GM10266 (cell line): Measurements from ENCODE around the gene OSBPL6.

ENCODE experiments used
- DNase-seq: peaks from one replicate; pipeline ENCODE4 v3.0.0; 2012; ENCODE audit errors: extremely low spot score
- TF ChIP-seq, protein P1 (sequence below): IDR thresholded peaks from 2 replicates; pipeline ENCODE4 v1.5.1; 2012; ENCODE audit warnings: mild to moderate bottlenecking, low read depth; ENCODE audit not compliant: control insufficient read depth, insufficient read depth; ENCODE audit errors: missing control alignments

OSBPL6 gene

DNA sequence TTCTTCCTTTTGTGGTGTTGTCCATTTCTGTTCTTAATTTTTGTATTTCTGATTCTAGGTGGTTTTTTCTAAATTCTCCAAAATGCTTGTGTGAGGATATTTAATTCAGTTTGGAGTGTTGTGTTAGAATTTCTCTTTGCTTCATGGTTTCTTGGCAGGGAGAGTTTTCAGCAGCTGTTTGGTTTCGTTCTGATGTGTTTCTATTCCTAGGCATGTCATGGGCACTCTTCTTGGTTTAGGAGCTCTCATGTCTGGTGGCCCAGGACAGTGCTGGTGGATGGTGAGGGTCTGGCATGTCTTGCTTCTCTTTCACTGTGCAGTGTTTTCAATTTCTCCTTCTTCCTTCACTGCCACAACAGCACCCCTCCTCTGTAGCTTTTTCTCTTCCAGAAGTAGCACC, 52.9 kb downstream of the OSBPL6 start:
- DNase-seq = no peak
- TF ChIP-seq, protein P1, sequence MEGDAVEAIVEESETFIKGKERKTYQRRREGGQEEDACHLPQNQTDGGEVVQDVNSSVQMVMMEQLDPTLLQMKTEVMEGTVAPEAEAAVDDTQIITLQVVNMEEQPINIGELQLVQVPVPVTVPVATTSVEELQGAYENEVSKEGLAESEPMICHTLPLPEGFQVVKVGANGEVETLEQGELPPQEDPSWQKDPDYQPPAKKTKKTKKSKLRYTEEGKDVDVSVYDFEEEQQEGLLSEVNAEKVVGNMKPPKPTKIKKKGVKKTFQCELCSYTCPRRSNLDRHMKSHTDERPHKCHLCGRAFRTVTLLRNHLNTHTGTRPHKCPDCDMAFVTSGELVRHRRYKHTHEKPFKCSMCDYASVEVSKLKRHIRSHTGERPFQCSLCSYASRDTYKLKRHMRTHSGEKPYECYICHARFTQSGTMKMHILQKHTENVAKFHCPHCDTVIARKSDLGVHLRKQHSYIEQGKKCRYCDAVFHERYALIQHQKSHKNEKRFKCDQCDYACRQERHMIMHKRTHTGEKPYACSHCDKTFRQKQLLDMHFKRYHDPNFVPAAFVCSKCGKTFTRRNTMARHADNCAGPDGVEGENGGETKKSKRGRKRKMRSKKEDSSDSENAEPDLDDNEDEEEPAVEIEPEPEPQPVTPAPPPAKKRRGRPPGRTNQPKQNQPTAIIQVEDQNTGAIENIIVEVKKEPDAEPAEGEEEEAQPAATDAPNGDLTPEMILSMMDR = no peak

DNA sequence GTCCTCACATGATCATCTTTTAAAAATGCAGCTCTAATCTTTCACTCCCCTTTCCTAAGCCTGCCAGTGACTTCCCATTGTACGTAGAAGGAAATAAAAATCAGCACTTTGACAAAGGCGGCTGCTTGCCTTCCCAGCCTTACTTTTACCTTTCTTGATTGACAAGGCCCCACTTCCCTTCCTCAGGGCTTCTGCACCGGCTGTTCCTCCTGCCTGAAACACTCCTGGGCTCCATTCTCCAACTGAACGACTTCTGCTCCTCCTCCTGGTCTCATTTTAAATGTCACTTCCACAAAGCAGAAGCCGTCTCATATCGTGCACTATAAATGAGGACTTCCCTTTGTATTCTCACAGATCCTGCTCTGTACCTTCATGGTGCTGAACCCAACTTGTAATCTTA, 56.1 kb downstream of the OSBPL6 start:
- no peak for DNase-seq
- TF ChIP-seq, protein P1 = no peak

DNA sequence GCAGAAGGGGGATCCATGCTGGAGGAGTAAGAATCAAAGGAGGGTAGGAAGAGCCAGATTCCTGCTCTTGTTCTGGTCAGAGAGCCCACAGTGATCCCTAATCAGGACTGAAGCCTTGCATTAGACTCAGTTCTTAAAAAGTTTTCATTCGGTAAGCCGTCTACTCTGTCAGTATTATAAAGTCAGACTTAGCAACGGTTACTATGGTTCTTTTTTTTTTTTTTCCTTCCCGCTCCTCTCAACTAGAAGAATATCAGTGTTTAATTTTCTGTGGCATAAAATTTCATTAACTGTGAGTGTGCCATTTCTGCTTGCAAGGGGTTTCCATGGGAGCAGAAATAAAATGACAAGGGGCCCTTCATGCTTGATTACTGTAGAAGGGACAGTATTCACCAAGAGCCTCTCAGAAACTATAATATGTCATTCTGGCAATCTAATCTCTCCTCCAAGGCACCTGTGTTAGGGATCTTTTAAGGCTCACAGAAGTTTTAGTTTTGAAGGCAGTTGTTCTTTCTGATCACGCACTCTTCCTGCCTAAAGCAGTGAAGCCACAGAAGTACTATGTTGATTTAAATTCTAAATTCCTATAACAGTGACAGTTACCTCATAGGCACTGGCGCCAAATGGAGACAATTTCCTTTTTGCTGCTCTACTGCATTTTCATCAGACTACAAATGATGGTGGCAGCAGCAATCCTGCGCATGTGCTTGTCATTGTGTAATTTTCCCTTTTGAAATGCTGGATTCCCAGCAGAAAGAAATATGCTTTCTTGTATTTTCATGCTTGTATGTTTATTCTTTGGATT, 57.0 kb downstream of the OSBPL6 start:
- TF ChIP-seq, protein P1 = no peak
- DNase-seq = no peak

DNA sequence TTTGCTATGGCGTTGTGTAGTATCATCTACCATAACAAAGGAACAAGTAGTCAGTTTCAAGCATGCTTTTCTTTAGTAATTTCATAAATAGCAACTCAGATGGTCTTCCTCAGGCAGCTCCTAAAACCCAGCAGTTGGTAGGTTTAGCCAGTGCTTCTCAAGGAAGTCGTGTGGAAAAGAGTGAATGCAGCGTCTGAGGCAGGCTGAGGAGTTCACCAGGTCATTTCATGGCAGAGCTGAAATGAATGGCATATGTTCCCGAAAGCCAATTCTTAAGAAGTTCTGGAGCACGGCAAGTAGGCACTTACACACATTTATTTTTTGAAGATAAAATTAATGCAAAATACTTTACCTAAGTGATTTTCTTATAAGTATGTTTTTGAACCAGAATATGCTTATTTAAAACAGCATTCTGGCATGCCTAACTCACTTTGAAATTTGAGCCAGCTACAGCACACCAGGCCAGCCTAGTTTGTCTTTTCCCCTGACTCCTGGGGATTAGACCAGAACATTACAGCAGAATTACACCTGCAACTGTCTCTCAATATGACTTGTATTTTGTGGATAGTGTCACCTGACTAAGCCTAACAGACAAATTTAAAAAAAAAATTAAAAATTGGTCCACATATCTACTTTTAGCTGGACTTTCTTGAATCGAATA, 62.2 kb downstream of the OSBPL6 start:
- TF ChIP-seq, protein P1 = no peak
- no peak for DNase-seq

DNA sequence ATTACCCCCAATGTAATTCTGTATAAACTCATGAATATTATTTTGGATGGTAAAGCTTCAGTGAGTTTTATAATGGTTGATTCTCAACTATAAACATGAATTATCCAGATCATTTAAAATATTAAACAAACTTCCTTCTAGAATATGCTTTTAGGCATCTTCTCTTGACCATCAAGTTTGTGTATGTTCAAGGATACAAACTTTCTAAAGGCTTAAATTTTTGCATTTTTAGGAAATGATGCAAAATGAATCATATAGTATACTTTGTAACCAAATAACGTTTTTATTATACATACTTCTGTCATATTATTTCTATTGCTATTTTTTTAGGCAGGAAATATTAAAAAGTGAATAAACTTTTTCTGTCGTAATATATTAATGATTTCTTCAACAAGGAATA, 62.8 kb downstream of the OSBPL6 start:
- DNase-seq = no peak
- TF ChIP-seq, protein P1 = no peak

DNA sequence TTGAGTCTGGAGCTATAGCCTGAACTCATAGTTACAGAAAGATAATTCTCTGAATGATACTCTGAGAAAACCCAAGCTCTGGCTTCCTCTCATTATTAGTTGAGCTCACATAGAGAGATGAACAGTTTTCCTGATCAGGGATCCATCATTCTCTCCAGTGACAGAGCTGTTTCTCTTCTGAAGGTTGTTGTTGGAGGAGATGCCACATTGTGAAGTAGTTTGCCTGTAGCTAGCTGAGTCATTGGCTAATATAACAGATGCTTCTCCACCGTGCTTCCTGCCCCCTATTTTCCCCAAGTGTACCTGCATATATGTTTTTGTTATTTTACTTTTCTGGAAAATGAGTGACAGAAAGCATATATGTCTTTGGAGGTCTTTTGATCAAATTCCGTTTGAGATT, 64.6 kb downstream of the OSBPL6 start:
- DNase-seq = no peak
- TF ChIP-seq, protein P1 = no peak

DNA sequence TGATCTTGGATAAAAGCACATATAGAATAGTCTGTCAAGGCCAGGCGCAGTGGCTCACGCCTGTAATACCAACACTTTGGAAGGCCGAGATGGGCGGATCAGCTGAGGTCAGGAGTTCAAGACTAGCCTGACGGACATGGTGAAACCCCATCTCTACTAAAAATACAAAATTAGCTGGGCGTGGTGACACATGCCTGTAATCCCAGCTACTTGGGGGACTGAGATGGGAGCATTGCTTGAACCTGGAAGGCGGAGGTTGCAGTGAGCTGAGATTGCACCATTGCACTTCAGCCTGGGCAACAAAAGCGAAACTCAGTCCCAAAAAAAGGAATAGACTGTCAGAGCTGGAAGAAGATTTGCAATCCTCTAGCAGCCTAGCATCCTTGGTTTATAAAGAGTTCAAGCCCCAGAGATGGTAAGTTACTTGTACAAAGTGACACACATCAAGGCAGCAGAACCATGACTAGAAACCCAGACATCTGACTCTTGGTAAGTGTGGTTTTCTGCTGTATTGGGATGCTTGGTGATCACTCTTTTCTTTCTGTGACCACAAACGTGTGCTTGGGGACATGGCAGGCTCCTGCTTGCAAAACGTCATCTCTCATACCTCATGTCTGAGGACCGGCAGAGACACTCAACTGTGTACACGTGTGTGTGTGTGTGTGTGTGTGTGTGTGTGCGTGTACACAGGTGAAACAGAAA, 69.0 kb downstream of the OSBPL6 start:
- TF ChIP-seq, protein P1 = no peak
- no peak for DNase-seq
